Activated CD4-positive, CD25-positive, alpha-beta regulatory T cell treated with anti-CD3 and anti-CD28 coated beads, Interleukin-2, amount 50 U/mL, for 72 hours (primary cell): ENCODE results near the gene KBTBD13.

ENCODE experiments used
- DNase-seq: peaks from one replicate; pipeline ENCODE4 v3.0.0; 2021

KBTBD13 gene

DNA sequence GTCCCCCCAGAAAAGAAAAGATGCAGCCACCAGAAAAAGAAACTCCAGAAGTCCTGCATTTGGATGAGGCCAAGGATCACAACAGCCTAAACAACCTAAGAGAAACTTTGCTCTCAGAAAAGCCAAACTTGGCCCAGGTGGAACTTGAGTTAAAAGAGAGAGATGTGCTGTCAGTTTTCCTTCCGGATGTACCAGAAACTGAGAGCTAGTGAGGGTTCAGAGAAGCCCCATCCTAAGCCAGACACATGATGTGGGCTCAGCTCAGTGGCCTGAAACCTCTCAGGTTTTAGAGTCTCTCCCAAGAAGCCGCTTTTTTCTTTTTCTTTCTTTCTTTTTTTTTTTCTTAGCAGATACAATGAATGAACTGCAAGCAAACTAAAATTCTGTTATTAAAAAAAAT, 23.6 kb upstream of the KBTBD13 start:
- no peak for DNase-seq

DNA sequence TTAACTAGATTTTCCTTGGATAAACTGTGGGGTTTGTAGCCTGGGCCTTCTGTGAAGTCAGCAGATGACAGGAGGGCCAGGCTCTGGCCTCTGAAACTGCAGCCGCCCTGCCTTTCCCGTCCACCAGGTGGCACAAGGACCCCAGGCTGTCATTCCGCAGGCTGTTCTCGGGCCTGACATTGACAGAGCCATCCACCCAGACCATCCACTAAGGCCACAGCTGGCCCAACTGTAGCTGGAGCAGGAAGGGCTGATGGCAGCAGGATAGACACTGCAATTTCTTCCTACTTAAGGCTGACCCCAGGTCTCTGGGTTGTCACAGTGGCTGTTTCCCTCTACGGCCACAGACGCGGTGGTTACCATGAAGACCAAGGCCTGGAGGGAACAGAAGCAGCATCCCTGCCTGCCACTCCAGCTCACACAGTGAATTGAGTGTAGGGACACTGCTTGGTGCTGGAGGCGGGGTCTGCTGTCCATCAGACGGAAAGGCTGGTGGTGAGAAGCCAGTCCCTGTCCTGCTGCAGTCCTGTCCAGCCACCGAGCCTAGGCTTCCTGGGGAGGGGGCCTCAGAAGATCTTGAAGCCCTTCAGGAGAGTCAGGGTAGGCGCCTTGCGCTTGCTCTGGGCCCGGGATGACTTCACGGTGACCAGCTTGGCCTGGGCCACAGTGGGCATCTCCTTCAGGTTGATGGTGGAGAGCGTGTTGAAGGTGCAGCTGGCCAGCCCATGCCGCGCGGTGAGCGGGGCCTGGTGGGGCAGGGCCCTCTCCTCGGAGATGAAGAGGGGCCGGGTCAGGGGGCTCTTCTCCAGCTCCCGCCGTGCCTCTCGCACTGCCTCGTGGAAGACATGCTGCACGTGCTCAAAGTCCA, 22.0 kb upstream of the KBTBD13 start:
- peak; percentile 54 for DNase-seq

DNA sequence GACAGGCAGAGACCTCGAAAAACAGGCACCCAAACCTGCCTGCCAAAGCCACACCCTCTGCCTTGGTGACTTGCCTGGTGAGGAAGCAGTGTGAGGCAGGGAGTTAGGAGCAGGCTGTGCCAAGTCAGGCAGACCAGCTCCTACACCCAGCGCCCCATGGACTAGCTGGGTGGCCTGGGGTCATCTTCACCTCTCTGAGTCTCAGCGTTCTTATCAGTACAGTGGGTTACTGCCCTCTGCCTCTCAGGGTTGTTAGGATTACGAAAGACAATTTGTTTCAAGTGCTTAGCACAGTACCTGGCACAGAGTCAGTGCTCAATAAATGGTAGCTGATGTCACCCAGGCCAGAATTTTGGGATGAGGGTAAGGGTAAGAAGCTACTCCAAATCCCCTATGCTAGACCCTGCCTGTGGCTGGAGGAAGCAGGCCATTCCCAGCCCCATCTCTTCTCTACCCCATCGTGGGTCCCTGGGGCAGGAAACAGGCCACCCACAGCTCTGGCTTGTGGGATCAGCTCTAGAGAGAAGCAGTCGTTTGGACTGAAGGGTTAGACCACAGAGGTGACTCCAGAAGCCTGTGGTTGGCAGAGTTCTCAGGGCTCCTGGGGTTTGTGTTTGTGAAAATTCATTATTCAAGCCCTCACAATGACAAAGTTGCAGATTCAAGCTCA, 21.2 kb upstream of the KBTBD13 start:
- no peak for DNase-seq

DNA sequence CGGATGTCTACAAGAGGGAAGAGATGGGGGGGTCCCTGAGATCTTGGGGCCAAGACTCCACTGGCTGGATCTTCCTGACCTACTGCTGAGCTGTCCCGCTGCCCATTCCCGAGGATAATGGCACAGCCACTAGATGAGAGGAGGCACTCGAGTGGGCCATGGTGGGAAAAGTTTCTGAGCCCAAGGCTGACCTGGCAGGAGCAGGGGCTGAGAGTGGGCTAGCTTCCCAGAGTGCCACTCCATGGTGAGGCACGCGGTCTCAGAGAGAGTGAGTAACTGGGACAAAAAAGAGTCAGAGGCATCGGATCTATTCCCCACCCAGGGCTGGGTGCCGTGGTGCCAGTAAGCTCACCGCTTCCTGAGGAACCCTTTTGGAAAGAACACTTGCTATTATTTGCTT, 20.4 kb upstream of the KBTBD13 start:
- DNase-seq: no peak

DNA sequence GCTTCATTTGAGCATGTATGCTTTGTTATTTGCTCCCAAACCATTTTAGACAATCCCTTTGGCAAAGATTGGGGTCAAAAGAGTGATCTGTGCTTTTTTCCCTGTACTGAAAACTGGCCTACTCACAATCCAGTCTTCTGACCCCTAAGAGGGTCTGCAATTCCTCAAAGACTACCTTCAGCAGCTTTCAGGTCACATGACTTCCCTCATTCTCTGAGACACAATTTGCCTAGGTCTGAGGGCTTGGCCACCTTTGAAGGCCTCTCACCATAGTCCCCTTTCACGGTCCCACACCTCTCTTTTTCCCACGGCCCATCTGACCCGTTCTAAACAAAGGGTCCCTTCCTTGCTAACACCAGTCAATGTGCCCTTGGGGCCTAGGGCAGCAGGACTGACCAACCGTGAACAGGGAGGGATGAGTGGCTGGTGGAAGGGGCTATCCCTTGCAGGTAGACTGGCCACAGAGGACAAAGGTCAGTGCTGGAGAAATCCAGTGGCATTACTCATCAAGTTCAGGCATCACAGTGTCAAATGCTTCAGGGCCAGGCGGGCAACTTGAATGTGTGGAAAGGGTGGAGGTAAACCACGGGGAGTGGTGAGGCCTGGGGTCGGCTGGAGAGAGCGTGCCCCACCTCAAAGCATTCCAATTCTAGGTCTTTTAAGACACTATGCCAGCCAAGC, 19.5 kb upstream of the KBTBD13 start:
- no peak for DNase-seq

DNA sequence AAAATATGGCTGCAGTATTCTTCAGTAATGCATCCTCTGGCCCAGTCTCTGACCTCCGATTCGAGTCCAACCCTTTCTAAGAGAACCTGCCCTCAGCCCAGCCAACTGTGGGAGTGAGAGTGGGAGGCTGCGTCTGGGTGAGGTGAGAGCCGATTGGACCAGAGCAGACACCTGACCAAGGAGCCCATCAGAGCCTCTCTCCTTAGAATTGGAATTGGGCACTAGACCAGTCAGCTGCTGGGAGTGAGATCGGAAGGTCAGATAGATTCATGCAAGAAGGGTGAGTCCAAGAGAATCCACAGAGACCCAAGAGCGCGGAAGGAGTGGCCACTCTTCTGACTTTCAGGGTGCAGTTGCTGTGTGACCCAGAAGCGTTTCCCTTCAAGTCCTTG, 19.0 kb upstream of the KBTBD13 start:
- no peak for DNase-seq

DNA sequence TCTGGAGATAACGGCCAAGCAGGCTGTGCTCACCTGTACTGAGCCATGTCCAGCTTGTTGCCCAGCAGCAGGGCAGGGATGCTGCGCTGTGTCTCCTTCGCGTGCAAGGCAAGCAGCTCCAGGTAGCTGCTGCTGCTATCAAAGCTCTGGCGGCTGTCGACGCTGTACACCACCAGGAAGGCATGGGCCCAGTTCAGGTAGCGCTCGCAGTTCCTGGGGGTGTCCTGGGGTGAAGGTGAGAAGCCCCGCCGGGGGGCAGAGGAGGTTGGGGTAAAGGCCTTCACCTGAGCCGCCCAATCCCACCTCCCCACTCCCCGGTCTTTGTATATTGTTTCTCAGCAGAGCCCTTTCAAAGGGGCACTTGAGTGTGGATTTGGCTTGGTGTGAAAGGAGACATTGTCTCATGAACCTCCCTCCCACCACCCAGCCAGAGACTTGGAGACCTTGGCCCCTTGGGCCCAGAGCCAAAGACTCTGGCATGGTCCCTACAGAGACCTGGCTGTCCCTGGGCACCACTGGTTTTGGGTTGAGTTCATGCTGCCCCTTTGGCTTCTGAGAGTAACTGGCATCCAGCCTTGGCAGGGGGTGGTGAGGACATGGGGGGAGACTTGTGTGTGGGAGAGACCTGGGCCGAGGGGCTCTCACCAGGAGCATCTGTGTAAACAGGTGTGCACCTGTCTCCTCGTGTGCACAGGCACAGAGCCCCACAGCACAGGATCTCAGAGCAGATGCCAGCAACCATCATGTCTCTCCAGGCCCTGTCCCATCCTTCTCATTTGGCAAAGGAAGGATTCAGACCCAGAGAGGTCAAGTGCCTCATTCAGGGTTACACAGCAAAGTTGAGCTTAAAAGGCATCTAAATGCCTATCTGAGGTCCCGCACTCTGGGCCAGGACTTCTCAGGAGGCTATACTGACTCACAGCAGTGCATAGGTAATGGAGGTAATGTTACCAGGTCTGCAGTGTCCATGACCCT, 17.9 kb upstream of the KBTBD13 start:
- no peak for DNase-seq

DNA sequence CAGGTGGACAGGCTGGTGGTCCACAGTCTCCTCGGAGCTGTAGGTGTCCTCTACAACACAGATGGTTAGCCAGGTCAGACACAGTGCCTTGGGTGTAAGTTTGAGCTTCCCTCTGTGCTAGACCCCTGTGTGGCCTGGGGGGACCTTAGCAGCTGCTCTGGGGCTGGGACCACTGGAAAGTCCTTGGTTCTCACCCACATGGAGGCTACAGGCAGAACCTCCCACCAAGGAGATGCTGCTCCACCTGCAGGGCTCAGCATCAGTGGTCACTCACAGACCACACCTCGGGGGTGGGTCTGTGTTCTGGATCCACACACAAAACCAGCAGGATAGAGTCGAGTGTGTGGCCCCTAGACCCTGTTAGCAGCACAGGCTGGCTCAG, 17.2 kb upstream of the KBTBD13 start:
- no peak for DNase-seq

DNA sequence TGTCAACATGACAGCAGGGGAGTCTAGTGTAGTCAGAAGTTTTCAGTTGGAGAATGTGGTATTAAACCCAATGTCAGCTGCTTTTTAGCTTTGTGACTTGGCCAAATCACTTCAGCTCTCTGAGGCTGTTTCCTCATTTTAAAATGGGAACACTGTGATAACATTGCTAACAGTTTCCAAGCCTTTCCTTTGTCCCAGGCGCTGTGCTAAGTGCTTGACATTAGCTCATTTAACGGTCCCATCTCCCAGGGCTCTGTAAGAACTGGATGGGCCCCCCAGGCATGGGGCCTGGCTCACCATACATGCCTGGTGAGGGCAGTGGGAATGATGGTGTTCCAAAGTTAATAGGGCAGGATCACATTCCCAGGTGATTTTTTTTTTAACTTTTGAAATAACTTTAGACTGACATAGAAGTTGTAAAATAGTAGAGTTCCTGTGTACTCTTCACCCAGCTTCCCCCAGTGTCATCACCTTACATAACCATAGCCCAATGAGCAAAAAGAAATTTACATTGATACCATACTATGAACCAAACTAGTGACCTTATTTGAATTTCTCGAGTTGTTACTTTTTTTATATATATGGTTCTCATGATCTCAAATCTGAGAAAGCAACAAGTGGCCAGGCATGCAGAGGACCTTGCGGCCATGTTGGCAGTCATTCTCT, 16.5 kb upstream of the KBTBD13 start:
- no peak for DNase-seq

DNA sequence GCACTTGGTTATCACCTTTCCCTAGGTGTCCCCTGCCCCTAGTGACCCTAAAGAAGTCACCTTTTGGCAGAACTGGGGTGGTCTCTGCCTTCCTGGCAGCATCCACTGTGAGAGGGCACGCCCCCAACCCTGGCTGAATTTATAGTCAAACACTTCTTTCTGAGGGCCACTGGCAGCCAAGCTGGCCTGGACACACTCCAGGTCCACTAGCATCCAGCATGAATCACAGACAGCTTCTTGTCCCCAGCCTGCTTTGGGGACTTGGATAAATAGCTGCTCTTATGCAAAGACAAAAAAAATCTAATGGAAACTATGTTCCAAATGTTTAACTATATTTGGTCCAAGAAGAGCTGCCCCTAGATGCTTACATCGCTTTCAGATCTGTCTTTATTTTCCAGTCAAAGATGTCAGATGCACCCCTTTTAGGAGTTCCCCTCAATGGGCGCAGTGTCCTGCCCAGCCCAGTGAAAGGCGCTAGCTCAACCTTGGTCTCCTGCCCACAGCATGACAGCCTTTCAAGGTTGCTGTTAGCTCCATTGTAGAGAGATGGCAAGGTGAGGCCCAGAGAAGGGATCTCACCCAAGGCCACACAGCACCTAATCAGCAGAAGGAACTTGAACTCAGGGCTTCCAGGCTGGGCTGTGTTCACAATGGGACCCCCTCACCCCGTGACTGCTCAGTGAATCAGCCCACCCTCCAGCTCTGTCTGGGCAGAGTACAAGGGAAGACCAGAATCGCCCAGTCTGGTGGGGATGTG, 15.7 kb upstream of the KBTBD13 start:
- no peak for DNase-seq

DNA sequence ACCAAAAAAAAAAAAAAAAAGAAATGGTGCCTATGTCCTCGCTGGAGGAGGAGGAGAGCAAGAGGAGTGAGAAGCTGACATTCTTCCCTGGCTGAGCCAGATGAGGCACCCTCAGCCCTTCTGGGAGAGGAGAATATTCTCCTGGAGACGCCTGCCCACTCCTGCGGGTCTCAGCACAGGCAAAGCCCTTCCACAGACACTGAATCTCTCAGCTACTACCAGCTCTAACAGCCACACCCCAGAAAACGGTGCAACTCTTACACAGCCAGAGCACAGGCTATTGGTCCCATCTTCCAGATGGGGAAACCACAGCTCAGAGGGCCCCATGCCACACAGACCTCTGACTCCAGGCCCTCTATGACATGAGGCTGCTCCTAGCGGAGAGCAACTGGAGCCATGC, 14.5 kb upstream of the KBTBD13 start:
- DNase-seq: no peak

DNA sequence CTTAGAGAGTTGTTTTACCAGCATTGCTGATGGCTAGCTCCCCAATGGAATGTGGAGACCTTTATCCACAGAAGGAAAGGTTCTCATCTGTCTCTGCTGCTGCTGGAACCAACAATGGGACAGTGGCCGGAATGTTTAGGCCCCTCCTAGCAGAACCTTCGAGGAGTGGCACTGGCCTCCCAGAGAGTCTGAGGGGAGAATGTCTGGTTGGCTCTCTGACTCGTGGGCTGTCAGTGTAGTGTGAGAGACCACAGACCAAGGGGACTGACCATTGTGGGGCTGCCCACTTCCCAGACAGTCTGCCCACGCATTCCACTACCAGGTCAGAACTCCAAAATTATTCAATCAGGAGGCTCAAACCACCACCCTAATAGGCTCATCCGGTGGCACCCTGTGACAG, 13.8 kb upstream of the KBTBD13 start:
- DNase-seq: no peak

DNA sequence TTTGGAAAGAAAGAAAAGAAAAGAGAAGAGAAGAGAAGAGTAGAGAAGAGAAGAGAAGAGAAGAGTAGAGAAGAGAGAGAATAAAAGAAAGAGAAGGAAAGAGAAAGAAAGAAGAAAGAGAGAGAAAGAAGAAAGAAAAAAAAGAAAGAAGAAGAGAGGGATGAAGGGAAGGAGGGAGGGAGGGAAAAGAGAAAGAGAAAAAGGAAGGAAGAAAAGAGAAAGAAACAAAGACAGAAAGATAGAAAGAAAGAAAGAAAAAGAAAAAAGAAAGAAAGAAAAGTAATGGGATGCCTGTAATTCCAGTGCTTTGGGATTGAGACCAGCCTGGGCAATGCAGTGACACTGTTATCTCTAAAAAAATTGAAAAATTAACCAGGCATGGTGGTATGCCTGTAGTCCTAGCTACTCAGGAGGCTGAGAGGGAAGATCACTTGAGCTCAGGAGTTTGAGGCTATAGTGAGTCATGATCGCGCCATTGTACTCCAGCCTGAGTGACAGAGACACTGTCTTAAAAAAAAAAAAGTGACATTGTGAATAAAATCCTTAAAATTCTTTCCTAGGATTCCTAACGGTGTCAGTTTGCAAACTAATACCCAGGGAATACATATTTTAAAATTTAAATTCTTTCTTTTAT, 10.4 kb upstream of the KBTBD13 start:
- DNase-seq: no peak

DNA sequence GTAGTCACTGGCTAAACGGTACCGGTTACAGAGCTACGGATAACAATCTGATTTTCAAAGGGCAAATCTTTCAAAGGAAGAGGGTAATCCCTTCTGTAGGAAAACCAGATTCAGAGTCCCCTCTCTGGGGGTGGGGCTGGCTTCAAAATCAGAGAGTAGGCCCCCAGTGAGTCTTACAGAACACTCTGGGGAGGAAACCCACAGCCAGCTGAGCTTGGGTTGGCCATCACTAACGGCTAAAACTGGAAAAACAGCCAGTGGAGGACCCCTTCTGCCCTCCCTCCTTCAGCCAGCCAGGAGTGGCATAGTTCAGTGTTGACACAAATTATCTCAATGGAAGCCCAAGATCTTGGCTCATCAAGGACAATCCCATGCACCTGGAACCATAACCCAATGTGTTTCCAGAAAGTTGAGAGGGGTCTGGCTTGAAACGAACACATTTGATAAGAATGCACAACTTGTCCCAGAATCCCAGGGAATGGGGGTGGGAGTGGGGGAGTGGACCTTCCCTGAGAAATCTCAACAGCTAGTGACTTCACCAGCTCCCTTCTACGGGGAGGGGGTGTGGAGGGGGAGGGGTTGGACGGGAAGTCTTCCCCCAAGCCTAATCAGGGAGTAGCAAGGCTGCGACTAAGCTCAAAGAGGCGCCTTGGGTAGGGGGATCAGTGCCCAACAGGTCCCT, 9.8 kb upstream of the KBTBD13 start:
- no peak for DNase-seq

DNA sequence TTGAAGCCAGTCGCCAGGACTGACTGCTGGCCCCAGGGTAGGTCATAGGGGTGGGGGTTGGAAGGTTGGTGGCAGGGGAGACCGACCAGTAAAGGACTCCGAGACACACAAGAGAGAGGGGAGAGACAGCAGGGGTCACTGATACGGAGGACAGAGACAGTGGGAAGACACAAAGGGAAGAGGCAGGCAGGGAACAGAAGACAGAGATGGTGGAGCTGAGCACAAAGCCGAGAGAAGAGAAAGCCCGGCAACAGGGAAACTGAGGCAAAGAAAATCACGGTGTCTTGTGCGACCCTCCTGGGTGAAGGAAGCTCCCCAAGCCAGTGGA, 9.3 kb upstream of the KBTBD13 start:
- DNase-seq: no peak

DNA sequence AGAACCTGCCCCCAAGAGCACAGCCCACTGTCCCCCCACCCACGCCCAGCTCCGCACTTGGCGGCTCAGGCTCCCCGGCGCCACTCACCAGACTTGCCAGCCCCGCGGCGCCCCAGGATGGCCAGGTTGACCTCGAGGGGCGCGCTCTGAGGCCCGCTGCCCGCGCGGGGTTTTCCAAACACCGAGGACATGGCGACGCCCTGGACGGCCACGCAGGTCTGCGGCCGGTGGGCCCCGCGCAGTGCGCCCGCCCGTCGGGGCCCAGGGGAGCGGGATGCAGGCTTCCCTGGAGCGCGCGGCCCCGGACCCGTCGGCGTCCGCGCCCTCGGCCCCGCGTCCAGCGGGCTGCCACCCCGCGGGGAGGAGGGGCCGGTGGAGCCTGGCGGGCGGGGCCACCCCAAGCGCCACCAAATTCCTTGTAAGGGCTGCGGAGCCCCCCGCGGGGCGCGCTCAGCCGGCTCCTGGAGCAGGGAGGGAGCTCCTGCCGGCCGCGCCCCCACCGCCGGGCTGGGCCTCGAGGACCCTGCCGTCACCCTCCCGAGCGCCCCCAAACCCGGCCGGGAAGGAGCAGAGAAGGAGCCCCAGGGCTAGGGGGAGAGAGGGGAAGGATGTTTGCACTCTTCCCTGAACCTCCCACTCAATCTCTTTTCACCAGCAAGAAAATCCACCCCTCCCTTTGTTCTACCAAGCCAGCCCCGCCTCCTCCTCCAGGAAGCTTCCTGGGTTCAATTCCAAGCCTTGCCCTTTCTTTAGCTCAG, 8.7 kb upstream of the KBTBD13 start, which contains the start of gene RASL12:
Gene RASL12 (minus strand): TSS at position 347 of the 758 bp plus-strand sequence. CDS start 156 bp downstream, at position 191.
- no peak for DNase-seq

DNA sequence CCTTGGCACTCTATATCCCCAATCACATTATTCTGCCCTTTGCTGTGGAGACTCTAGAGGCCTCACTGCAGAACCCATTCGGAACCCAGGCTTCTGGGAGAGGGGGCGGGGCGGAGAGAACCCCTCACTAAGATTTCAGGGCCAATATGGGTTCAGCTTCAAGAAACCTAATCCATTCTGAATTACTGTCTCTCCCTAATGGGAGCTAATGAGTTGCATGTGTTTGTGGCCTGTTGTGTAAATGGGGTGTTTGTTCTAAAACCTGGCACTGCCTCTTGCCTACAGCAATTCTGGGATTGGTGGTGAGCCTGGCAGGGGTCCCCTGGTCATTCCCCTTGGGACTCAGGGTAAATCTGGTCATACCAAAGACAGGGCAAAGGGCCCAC, 8.2 kb upstream of the KBTBD13 start:
- DNase-seq: no peak

DNA sequence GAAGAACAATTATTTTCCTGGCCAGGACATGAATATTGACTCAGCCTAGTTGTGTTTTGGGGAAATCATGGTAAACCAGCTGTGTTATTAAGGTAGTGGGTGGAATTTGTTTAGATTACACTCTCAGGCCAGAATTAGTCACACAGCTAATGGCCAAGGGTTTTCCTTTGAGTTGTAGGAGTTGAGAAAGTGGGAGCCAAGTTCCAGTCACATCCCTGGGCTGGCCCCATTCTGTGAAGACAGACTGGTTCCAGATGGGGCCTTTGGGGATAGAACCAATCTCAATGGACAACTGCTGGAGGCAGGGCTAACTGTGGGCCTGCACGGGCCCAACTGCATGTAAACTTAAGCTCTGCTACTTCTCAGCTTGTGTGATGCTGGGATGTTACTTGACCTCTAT, 7.4 kb upstream of the KBTBD13 start:
- no peak for DNase-seq

DNA sequence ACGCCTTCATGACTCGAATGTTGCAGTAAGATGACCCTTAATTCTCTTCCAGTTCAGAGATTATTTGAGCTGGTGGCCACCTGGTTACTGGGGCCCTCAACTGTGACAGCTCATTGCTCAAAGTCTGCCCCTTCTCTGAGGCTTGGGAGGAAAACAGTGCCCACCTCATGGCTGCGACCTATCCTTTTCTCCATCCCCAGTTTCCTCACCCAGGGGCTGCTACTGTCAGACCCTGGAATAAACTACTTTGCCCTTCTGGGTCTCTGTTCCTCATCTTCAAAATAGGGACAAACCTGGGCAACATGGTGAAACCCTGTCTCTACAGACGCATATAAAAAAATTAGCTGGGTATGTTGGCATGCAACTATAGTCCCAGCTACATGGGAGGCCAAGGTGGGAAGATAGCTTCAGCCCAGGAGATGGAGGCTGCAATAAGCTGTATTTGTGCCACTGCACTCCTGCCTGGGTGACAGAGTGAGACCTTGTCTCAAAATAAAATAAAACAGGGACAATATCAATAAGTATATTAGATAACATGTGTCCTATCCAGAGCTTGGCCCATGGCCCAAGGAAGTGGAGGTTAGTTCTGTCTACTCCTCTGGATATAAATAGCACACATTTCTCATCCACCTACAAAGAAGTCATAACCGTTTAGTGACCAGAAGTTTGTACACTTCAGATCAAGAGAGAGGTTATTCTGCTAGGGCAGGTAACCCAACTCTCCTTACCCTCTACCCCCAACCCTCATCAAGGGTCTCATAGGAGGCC, 6.6 kb upstream of the KBTBD13 start:
- DNase-seq: no peak
